H1 (cell line): Measurements from ENCODE around the gene EXOC2. TPM values are rescaled to one million over a fixed set of nuclear protein-coding genes. Genes with fewer than 3 reads are reported as not detected.

ENCODE experiments used
- CTCF ChIA-PET: fragments of 300-600 bp; sonication (Branson Sonifier 250); formaldehyde crosslinking; loops from one replicate; lab custom pipeline; 2021; ENCODE audit not compliant: partially characterized antibody; lab: Charles Lee
- POLR2A ChIA-PET: fragments of 300-600 bp; sonication (Branson Sonifier 250); formaldehyde crosslinking; loops from one replicate; lab custom pipeline; 2021; ENCODE audit warnings: inconsistent platforms; ENCODE audit not compliant: partially characterized antibody; lab: Charles Lee
- DNase-seq, 2 experiments: peaks; one replicate each; pipeline versions ENCODE4 v3.0.0 to v3.0.0-alpha.2; 2010 to 2022; ENCODE audit warnings: low spot score in 2 of 2, low read depth in 1 of 2, mixed read lengths in 1 of 2
- FAIRE-seq: peaks from 2 replicates; lab custom pipeline; 2011; peaks lifted over from hg19 to GRCh38; lab: Jason Lieb, UNC
- H2AFZ ChIP-seq: 2 replicates; pipeline ENCODE4 v1.8.1; 2012; ENCODE audit warnings: low read length, inconsistent platforms
- H2AK5ac ChIP-seq: 2 replicates; pipeline ENCODE4 v1.6.1; 2013; ENCODE audit warnings: low read depth, low read length
- H2BK120ac ChIP-seq: replicated peaks from 2 replicates; pipeline ENCODE3; 2013; ENCODE audit warnings: low read depth, low read length, inconsistent platforms
- H2BK12ac ChIP-seq: 2 replicates; pipeline ENCODE4 v1.6.1; 2013; ENCODE audit warnings: low read depth, low read length
- H2BK15ac ChIP-seq: 2 replicates; pipeline ENCODE4 v1.6.1; 2013; ENCODE audit warnings: low read length
- H2BK20ac ChIP-seq: 2 replicates; pipeline ENCODE4 v1.6.1; 2013; ENCODE audit warnings: low read length
- H2BK5ac ChIP-seq: 2 replicates; pipeline ENCODE4 v1.6.1; 2013; ENCODE audit warnings: low read depth, low read length
- H3K14ac ChIP-seq: 2 replicates; pipeline ENCODE4 v1.6.1; 2013; ENCODE audit warnings: inconsistent platforms; ENCODE audit not compliant: insufficient read length
- H3K18ac ChIP-seq: 2 replicates; pipeline ENCODE4 v1.6.1; 2013; ENCODE audit warnings: low read length; ENCODE audit errors: extremely low read depth
- H3K23ac ChIP-seq: 2 replicates; pipeline ENCODE4 v1.6.1; 2013; ENCODE audit warnings: inconsistent platforms; ENCODE audit not compliant: insufficient read length
- H3K23me2 ChIP-seq: 2 replicates; pipeline ENCODE4 v1.6.1; 2013; ENCODE audit warnings: low read depth, low read length
- H3K27ac ChIP-seq: 2 replicates; pipeline ENCODE4 v1.6.1; 2011; ENCODE audit warnings: low read depth, low read length, inconsistent platforms
- H3K27me3 ChIP-seq, 4 experiments: replicated peaks in 1 of 4; 1 replicate in 1 of 4; 2 replicates in 3 of 4; pipeline versions ENCODE4 v1.6.1 to v1.8.1; 2011 to 2013; ENCODE audit warnings: low read length in 3 of 4, mild to moderate bottlenecking in 3 of 4, inconsistent platforms in 2 of 4, mixed read lengths in 2 of 4, moderate library complexity in 1 of 4; ENCODE audit not compliant: control insufficient read depth in 3 of 4, insufficient read depth in 3 of 4; ENCODE audit errors: extremely low read depth in 1 of 4
- H3K36me3 ChIP-seq, 4 experiments: 2 replicates each; pipeline versions ENCODE4 v1.6.1 to v1.8.1; 2011 to 2013; ENCODE audit warnings: mild to moderate bottlenecking in 4 of 4, low read length in 3 of 4, moderate library complexity in 2 of 4, control low read depth in 1 of 4, inconsistent platforms in 1 of 4; ENCODE audit not compliant: insufficient read depth in 4 of 4, control insufficient read depth in 2 of 4
- H3K4ac ChIP-seq: replicated peaks from 2 replicates; pipeline ENCODE3; 2013; ENCODE audit warnings: low read length, low read depth, mixed read lengths, inconsistent platforms; ENCODE audit not compliant: insufficient read length
- H3K4me1 ChIP-seq, 4 experiments: replicated peaks in 1 of 4; 1 replicate in 1 of 4; 2 replicates in 3 of 4; pipeline versions ENCODE4 v1.6.1 to v1.8.1; 2011 to 2013; ENCODE audit warnings: low read length in 3 of 4, inconsistent platforms in 2 of 4, mixed read lengths in 1 of 4; ENCODE audit not compliant: insufficient read depth in 4 of 4, control insufficient read depth in 3 of 4
- H3K4me2 ChIP-seq, 2 experiments: 2 replicates each; pipeline versions ENCODE4 v1.6.1 to v1.8.1; 2011 to 2013; ENCODE audit warnings: low read depth in 2 of 2, low read length in 2 of 2, control low read depth in 1 of 2, inconsistent platforms in 1 of 2, mild to moderate bottlenecking in 1 of 2; ENCODE audit not compliant: insufficient read depth in 1 of 2
- H3K4me3 ChIP-seq, 4 experiments: fragments of 200-600, 300-600 bp in 1 of 4; sonication (generic), shearing (Covaris generic), sonication (Bioruptor Twin) in 1 of 4; 2 replicates each; pipeline versions ENCODE4 v1.5.1 to v1.8.1; 2011 to 2016; ENCODE audit warnings: low read length in 4 of 4, low read depth in 3 of 4, control low read depth in 2 of 4, inconsistent platforms in 2 of 4, mild to moderate bottlenecking in 2 of 4, mixed read lengths in 1 of 4, moderate library complexity in 1 of 4; ENCODE audit not compliant: insufficient read depth in 2 of 4; ENCODE audit errors: extremely low read depth in 1 of 4
- H3K56ac ChIP-seq: replicated peaks from 2 replicates; pipeline ENCODE3; 2013; ENCODE audit warnings: low read depth, mild to moderate bottlenecking, mixed read lengths, low read length, inconsistent platforms; ENCODE audit not compliant: insufficient read length
- H3K79me1 ChIP-seq: 2 replicates; pipeline ENCODE4 v1.6.1; 2013; ENCODE audit warnings: low read depth, low read length, control low read depth
- H3K79me2 ChIP-seq, 2 experiments: 2 replicates each; pipeline versions ENCODE4 v1.6.1 to v1.8.1; 2012 to 2013; ENCODE audit warnings: low read length in 2 of 2, mild to moderate bottlenecking in 2 of 2, inconsistent platforms in 1 of 2; ENCODE audit not compliant: insufficient read depth in 2 of 2, control insufficient read depth in 1 of 2
- H3K9ac ChIP-seq, 4 experiments: replicated peaks in 1 of 4; 1 replicate in 1 of 4; 2 replicates in 3 of 4; pipeline versions ENCODE4 v1.6.1 to v1.8.1; 2011 to 2013; ENCODE audit warnings: low read depth in 3 of 4, low read length in 3 of 4, control low read depth in 2 of 4, mild to moderate bottlenecking in 2 of 4, moderate library complexity in 2 of 4, inconsistent platforms in 1 of 4; ENCODE audit errors: extremely low read depth in 1 of 4
- H3K9me3 ChIP-seq, 2 experiments: 2 replicates each; pipeline versions ENCODE4 v1.6.1 to v1.8.1; 2012 to 2013; ENCODE audit warnings: mild to moderate bottlenecking in 2 of 2, moderate library complexity in 2 of 2, control low read depth in 1 of 2, inconsistent platforms in 1 of 2, low read depth in 1 of 2, low read length in 1 of 2, mixed read lengths in 1 of 2; ENCODE audit not compliant: insufficient read depth in 2 of 2
- H4K20me1 ChIP-seq, 2 experiments: replicated peaks in 1 of 2; 2 replicates each; pipeline versions ENCODE3 to v1.8.1; 2011 to 2013; ENCODE audit warnings: inconsistent platforms in 2 of 2, low read length in 2 of 2, mild to moderate bottlenecking in 1 of 2; ENCODE audit not compliant: insufficient read depth in 2 of 2, control insufficient read depth in 1 of 2
- H4K5ac ChIP-seq: 2 replicates; pipeline ENCODE4 v1.6.1; 2013; ENCODE audit warnings: low read length, low read depth, mixed read lengths, inconsistent platforms; ENCODE audit not compliant: insufficient read length
- H4K8ac ChIP-seq: 2 replicates; pipeline ENCODE4 v1.8.0; 2013; ENCODE audit warnings: mild to moderate bottlenecking, moderate library complexity, low read length, inconsistent platforms; ENCODE audit not compliant: insufficient read depth; ENCODE audit errors: extremely low read depth
- H4K91ac ChIP-seq: replicated peaks from 2 replicates; pipeline ENCODE3; 2013; ENCODE audit warnings: low read length, mixed read lengths, inconsistent platforms; ENCODE audit not compliant: insufficient read length
- ASH2L ChIP-seq: fragments of 200-600, 300-600 bp; sonication (generic); IDR thresholded peaks from one replicate; pipeline ENCODE4 v1.7.1; 2017; ENCODE audit warnings: low read length
- CHD1 ChIP-seq: IDR thresholded peaks from 2 replicates; pipeline ENCODE4 v1.6.1; 2012; ENCODE audit warnings: low read depth, low read length, improper control_type of control experiment
- E2F6 ChIP-seq: IDR thresholded peaks from 2 replicates; pipeline ENCODE4 v1.6.1; 2012; ENCODE audit warnings: inconsistent platforms
- EP300 ChIP-seq, 2 experiments: IDR thresholded peaks; 1 replicate in 1 of 2; 2 replicates in 1 of 2; pipeline ENCODE4 v1.6.1; 2011 to 2012; ENCODE audit warnings: low read depth in 2 of 2, low read length in 2 of 2, mild to moderate bottlenecking in 2 of 2, borderline replicate concordance in 1 of 2, inconsistent platforms in 1 of 2, moderate library complexity in 1 of 2
- MAFK ChIP-seq: IDR thresholded peaks from 2 replicates; pipeline ENCODE4 v1.6.1; 2012; ENCODE audit warnings: low read depth, mild to moderate bottlenecking, improper control_type of control experiment, low read length
- NANOG ChIP-seq: IDR thresholded peaks from 2 replicates; pipeline ENCODE4 v1.6.1; 2011; ENCODE audit warnings: low read length, low read depth, mild to moderate bottlenecking, inconsistent platforms; ENCODE audit not compliant: insufficient read depth, poor library complexity, severe bottlenecking
- SIN3A ChIP-seq, 2 experiments: IDR thresholded peaks in 1 of 2; conservative IDR thresholded peaks in 1 of 2; 2 replicates each; pipeline ENCODE4 v1.6.1; 2011 to 2012; ENCODE audit warnings: low read length in 2 of 2, improper control_type of control experiment in 1 of 2, low read depth in 1 of 2, mild to moderate bottlenecking in 1 of 2
- SP1 ChIP-seq: IDR thresholded peaks from 2 replicates; pipeline ENCODE4 v1.6.1; 2011; ENCODE audit warnings: low read depth, low read length
- WGBS, 2 experiments: shearing (Covaris generic) in 1 of 2; methylation state at CpG; one replicate each; pipeline versions ENCODE4 v1.1.6 to v1.1.7; 2013 to 2015; ENCODE audit warnings: low lambda C conversion rate in 2 of 2, mixed read lengths in 2 of 2, inconsistent platforms in 1 of 2, low coverage in 1 of 2, missing lambda C conversion rate in 1 of 2; ENCODE audit not compliant: insufficient replicate concordance in 2 of 2, insufficient coverage in 1 of 2, insufficient read length in 1 of 2; ENCODE audit errors: extremely low coverage in 1 of 2, missing lambda C conversion rate in 1 of 2; 5-methylcytosine and 5-hydroxymethylcytosine counted together
- polyA plus RNA-seq, 7 experiments: library from polyadenylated mRNA; depleted of rRNA in 3 of 7; stranded (reverse) in 5 of 7; unstranded in 2 of 7; fragments of >200 nt in 5 of 7; fragments of 200-250 nt in 2 of 7; gene quantifications; 1 replicate in 5 of 7; 2 replicates in 1 of 7; 4 replicates in 1 of 7; pipeline versions ENCODE4 v1.2.1 to v1.2.3, GENCODE V29; 2011 to 2013; ENCODE audit warnings: missing spikeins in 2 of 7, mixed read lengths in 2 of 7
- total RNA-seq: library from RNA; stranded (reverse); fragmentation: NEBNext Ultra II Directional; extraction: Animal tissue kit (Norgen Biotek cat#: 25700); gene quantifications from 2 replicates; pipeline ENCODE4 v1.2.1, GENCODE V29; 2021

The EXOC2 gene
- total and polyA plus RNA-seq, 2 of the 8 experiments (the other 6 are each of a cell fraction or from before 2014, with no cell fraction given) = 25.5 to 44.4 TPM

DNA sequence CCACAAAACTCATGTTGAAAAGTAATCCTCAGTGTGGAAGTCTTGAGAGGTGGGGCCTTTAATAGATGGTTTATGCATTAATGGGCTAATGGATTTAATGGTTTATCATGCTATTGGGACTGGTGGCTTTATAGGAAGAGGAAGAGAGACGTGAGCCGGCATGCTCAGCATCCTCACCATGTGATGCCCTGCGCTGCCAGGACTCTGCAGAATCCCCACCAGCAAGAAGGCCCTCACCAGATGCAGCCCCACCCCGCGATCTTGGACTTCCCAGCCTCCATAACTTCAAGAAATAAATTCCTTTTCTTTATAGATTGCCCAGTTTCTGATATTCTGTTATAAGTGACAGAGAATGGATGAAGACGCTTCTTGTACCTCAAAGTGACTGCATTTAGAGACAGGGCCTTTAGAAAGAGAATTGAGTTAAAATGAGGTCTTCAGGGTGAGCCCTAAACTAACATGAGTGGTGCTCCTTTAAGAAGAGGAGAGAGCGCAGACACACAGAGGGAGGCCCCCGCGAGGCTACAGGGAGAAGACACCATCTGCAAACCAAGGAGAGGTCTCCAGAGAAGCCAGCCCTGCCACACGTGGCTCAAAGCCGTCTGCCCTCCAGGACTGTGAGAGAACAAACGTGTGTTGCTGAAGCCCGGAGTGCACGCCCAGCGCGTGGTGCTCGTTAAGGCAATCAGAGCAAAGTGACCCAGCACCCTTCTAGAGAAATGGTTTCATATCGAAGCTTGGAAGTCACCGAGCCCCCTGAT, 244.5 kb downstream of the EXOC2 start:
- H3K23ac ChIP-seq = no peak overlapping the region
- no peak for TF ChIP-seq MAFK
- TF ChIP-seq E2F6 = no peak
- TF ChIP-seq NANOG = no peak
- TF ChIP-seq ASH2L = no peak
- TF ChIP-seq CHD1 = no peak
- TF ChIP-seq SIN3A (conservative IDR thresholded peaks at IDR 0.05 in 1 of 2, IDR thresholded peaks at IDR 0.05 in 1 of 2; ENCODE audit: low read depth in 1 of 2, low read length in 2 of 2) = no peak
- TF ChIP-seq EP300 (IDR thresholded peaks at IDR 0.05; ENCODE audit: borderline replicate concordance in 1 of 2, low read depth in 2 of 2, low read length in 2 of 2) = no peak
- no peak for TF ChIP-seq SP1
- H3K79me2 ChIP-seq = no peaks in the 10 kb centered on the region
- FAIRE-seq (no peak), DNase-seq (no peak)
- H3K79me1 ChIP-seq = no peaks in the 10 kb centered on the region
- no peaks in the 10 kb centered on the region for H3K23me2 ChIP-seq
- H3K36me3 ChIP-seq = no peaks in the 10 kb centered on the region; a peak in 1 of 8 replicates
- no peak overlapping the region for H4K91ac ChIP-seq
- H4K20me1 ChIP-seq = no peaks in the 10 kb centered on the region
- no peak overlapping the region for H4K8ac ChIP-seq
- no peak overlapping the region for H3K18ac ChIP-seq
- H3K4me1 ChIP-seq = peaks cover 0 to 3% (median 0%) of the 10 kb centered on the region in 4 experiments; a peak in 1 of 7 replicates
- CTCF ChIA-PET = no interaction called here
- H2BK15ac ChIP-seq = no peak overlapping the region
- no peak overlapping the region for H3K14ac ChIP-seq
- H4K5ac ChIP-seq = no peak overlapping the region
- 86% methylated on average over 19 of the region's 19 CpGs; no CpG with 5 or more reads in 1 of the 2 experiments for WGBS, 2 experiments
- H3K27me3 ChIP-seq = no peaks in the 10 kb centered on the region
- no peak overlapping the region for H2BK120ac ChIP-seq
- H3K27ac ChIP-seq = no peak overlapping the region
- peaks cover 6 to 19% of the 10 kb centered on the region in 2 experiments; a peak in 3 of 4 replicates for H3K9me3 ChIP-seq
- H3K56ac ChIP-seq = no peak overlapping the region
- H2AK5ac ChIP-seq = no peak overlapping the region
- no peak overlapping the region for H2BK20ac ChIP-seq
- no peak overlapping the region for H3K9ac ChIP-seq
- POLR2A ChIA-PET = no interaction called here
- H3K4me3 ChIP-seq = no peak overlapping the region
- no peak overlapping the region for H2AFZ ChIP-seq
- H2BK5ac ChIP-seq = no peak overlapping the region
- no peak overlapping the region for H3K4ac ChIP-seq
- no peak overlapping the region for H2BK12ac ChIP-seq
- H3K4me2 ChIP-seq = no peak overlapping the region
